Measurements from ENCODE around the gene GFRA3. TPM values are rescaled to one million over a fixed set of nuclear protein-coding genes. Genes with fewer than 3 reads are reported as not detected.
"Not testable (repeated sequence)": the region's sequence is repeated elsewhere in the genome, so short reads cannot be mapped to it uniquely, and the experiment has no call there.

The GFRA3 gene
- total RNA-seq, 2 experiments from 2014 or later, result 0.09 TPM; not detected in 1

DNA sequence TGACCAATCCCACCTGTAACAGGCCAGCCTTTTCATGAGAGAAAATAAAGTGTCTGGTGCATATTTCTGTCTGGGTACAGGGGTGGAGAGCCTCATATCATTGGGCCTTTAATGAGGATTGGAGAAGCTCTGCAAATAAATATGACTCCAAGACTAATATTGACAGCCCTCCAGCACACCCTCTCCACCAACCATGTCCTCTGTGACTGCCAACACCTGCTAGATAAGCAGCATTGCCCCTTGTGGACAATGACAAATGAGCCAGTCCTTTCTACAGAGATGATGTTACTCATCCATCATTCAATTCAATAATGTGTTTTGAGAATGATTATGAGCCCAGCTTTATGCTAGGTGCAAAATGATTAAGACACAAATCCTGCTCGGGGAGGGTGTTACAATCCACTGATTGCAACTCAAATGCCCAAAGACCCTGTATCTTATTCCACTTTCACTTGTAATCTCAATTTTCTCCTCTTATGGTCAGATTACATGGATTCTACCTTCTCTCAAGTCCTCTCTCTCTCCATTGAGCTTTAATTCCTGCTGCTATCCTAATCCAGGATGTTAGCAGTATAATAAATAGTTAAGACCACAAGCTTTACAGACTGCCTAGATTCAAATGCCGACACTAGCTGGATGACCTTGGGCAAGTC, 2.1 kb upstream of the GFRA3 start:
- H3K27me3 Mint-ChIP-seq, result peaks cover 22% of the 10 kb centered on the region
- ATAC-seq (peak; percentile 57), DNase-seq (peak; percentile 8)
- H3K36me3 Mint-ChIP-seq (ENCODE audit: low read depth), result no peaks in the 10 kb centered on the region
- no peak overlapping the region for H3K4me3 Mint-ChIP-seq
- ChIA-PET POLR2A (no interaction called here), CTCF (interaction anchor here (0.7 to 0.8 kb wide), 2 partner anchors 53 to 255 kb away, joined by 3 to 4 read pairs; no protein-coding TSS in a partner anchor)
- H3K27ac Mint-ChIP-seq, result no peak overlapping the region
- H3K9me3 Mint-ChIP-seq (ENCODE audit: low read depth), result no peaks in the 10 kb centered on the region
- H3K4me1 Mint-ChIP-seq, result peaks cover 5% of the 10 kb centered on the region
- intact Hi-C loops (cut with DNase I, micrococcal nuclease), result no loop called here

DNA sequence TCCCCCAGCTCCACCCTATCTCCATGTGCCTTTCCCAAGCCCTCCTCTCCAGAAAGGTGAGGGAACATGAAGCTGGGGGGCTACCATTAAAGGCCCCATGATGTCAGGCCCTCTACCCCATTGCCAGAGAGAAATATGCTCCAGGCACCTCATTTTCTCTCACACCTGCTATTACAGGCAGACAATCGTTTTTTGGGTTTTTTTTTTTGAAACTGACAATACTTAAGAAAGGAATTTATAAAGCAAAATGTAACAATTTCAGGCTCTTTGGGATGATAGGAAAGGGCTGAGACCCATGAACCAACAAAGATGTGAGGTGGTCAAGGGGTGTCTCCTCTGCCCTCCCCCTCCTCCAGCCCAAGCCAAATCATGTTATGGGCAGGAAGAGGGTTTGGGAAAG, 1.5 kb upstream of the GFRA3 start:
- Mint-ChIP-seq H3K27me3 (peaks cover 24% of the 10 kb centered on the region), H3K4me3 (no peak overlapping the region), H3K9me3 (ENCODE audit: low read depth) (no peaks in the 10 kb centered on the region), H3K4me1 (peaks cover 5% of the 10 kb centered on the region), H3K27ac (no peak overlapping the region), H3K36me3 (ENCODE audit: low read depth) (no peaks in the 10 kb centered on the region)
- ChIA-PET POLR2A (no interaction called here), CTCF (interaction anchor here (0.7 to 0.9 kb wide), 3 partner anchors 33 to 1666 kb away, joined by 3 to 4 read pairs (median 3); no protein-coding TSS in a partner anchor)
- no peak for ATAC-seq
- intact Hi-C loops (cut with DNase I, micrococcal nuclease), result no loop called here
- no peak for DNase-seq

DNA sequence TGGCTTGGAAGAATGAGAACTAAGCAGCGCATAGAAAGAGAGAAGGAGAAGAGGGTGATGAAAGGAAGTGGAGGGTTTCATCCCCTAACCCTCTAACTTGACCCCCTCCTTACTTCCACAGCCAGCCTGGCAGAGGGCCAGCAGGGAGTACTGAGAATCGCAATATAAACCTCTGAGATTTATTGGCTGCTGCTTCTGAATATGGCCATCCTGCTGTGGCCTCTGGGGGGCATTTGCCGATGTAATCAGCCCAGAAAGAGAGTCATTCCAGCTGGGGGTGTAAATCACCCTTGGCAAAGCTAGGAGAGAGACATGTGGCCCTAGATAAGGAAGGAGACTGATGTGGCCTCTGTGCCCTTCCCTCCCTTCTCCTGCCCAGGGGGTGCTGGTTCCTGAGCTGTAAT, 960 bp upstream of the GFRA3 start:
- H3K27me3 Mint-ChIP-seq, result peaks cover 24% of the 10 kb centered on the region
- POLR2A ChIA-PET, result interaction anchor here (0.5 to 0.6 kb wide), 2 partner anchors 31 to 125 kb away, joined by 3 to 5 read pairs; no protein-coding TSS in a partner anchor
- no peak overlapping the region for H3K27ac Mint-ChIP-seq
- no peak for ATAC-seq
- H3K4me3 Mint-ChIP-seq, result no peak overlapping the region
- DNase-seq, result peak; percentile 5
- CTCF ChIA-PET, result interaction anchor here (0.7 to 0.9 kb wide), 4 partner anchors 34 to 1667 kb away, joined by 3 to 4 read pairs (median 4); no protein-coding TSS in a partner anchor
- intact Hi-C loops (cut with DNase I, micrococcal nuclease), result no loop called here
- no peaks in the 10 kb centered on the region for H3K36me3 Mint-ChIP-seq (ENCODE audit: low read depth)
- no peaks in the 10 kb centered on the region for H3K9me3 Mint-ChIP-seq (ENCODE audit: low read depth)
- H3K4me1 Mint-ChIP-seq, result peaks cover 5% of the 10 kb centered on the region

DNA sequence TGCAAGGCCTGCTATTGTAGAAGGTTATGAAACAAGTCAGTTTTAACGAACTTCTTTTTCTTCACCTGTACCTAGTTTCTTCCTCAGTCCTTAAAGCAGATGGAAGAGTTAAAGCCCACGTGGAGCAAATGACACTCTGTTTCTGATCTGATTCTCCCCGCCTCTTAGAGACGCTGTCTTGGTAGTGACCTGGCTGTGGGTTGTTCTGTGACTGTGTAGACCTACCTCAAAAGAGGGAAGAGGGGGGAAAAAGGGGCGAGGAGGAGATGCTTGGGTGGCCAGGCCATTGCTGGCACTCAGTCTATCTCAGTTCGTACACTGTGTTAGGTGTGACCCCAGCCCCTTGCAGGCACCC, 610 bp downstream of the GFRA3 start:
- H3K36me3 Mint-ChIP-seq (ENCODE audit: low read depth), result no peaks in the 10 kb centered on the region
- no peak overlapping the region for H3K27ac Mint-ChIP-seq
- H3K4me3 Mint-ChIP-seq, result no peak overlapping the region
- DNase-seq (no peak), ATAC-seq (peak; percentile 17)
- POLR2A ChIA-PET, result no interaction called here
- CTCF ChIA-PET, result no interaction called here
- intact Hi-C loops (cut with DNase I, micrococcal nuclease), result no loop called here
- peaks cover 27% of the 10 kb centered on the region for H3K27me3 Mint-ChIP-seq
- H3K4me1 Mint-ChIP-seq, result peaks cover 5% of the 10 kb centered on the region
- no peaks in the 10 kb centered on the region for H3K9me3 Mint-ChIP-seq (ENCODE audit: low read depth)

DNA sequence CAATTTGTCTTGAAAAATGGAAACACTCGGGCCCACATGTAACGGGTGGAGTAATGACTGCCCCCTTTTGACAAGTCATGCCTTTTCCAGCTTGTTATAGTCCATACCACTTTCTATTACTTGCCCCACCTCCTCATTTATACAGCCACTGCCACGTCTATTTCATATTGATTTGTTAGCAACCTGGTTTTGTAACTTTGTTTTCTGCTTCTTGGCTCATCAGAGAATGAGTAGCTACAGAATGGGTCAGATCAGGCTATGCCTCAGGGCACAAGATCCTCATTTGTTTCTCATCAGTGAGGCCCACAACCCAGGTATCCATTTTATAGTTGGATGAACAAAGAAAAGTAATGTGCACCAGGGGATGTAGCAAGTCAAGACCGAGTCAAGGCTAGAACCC, 1.7 kb downstream of the GFRA3 start:
- Mint-ChIP-seq H3K4me3 (no peak overlapping the region), H3K27me3 (peaks cover 26% of the 10 kb centered on the region), H3K27ac (no peak overlapping the region), H3K4me1 (peaks cover 5% of the 10 kb centered on the region), H3K36me3 (ENCODE audit: low read depth) (no peaks in the 10 kb centered on the region), H3K9me3 (ENCODE audit: low read depth) (no peaks in the 10 kb centered on the region)
- CTCF ChIA-PET, result interaction anchor here (0.7 to 0.8 kb wide), 2 partner anchors 79 to 139 kb away, joined by 3 to 4 read pairs; partner anchors contain the start of gene KDM3B
- no peak for DNase-seq
- POLR2A ChIA-PET, result no interaction called here
- intact Hi-C loops (cut with DNase I, micrococcal nuclease), result no loop called here
- ATAC-seq, result no peak

DNA sequence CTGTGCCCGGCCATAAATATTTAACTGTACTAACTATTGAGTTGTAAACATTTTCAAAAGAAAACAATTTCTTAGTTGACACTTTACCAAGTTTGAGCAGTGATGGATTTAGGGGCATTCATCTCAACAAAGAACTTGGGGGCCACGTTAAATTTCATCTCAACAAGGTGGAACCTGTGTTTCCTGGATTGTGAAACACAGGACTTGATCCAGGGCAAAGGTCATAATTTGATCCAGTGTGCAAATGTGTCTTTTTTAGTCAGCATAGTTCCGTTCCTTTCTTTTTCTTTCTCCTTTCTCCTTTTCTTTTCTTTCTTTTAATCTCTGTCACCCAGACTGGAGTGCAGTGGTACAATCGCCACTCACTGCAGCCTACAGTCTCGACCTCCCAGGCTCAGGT, 3.1 kb downstream of the GFRA3 start:
- H3K9me3 Mint-ChIP-seq (ENCODE audit: low read depth), result no peaks in the 10 kb centered on the region
- ChIA-PET CTCF (interaction anchor here (0.6 kb wide), 1 partner anchor 194 kb away, joined by 3 read pairs; no protein-coding TSS in a partner anchor), POLR2A (no interaction called here)
- no peak overlapping the region for H3K27ac Mint-ChIP-seq
- peaks cover 28% of the 10 kb centered on the region for H3K27me3 Mint-ChIP-seq
- intact Hi-C loops (cut with DNase I, micrococcal nuclease), result no loop called here
- H3K4me1 Mint-ChIP-seq, result peaks cover 5% of the 10 kb centered on the region
- ATAC-seq (no peak), DNase-seq (no peak)
- no peaks in the 10 kb centered on the region for H3K36me3 Mint-ChIP-seq (ENCODE audit: low read depth)
- H3K4me3 Mint-ChIP-seq, result no peak overlapping the region

DNA sequence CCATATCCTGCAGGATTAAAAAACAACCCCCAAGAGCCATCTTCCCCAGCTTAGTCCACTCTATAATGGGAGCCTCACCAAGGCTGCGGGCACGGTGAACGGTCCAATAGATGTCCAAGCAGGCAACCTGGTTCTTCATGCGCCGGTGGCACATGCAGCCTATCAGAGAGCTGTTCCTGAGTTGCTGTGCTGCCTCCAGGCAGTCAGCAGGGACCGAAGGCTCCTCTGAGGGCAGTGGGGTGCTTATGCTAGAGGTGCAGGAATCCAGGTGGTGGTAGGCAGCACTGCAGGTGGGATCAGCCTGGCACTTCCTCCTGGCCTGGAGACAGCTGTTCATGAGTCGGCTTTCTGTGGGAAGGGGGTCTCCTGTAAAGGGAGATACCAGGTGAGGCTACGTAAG, 10.2 kb downstream of the GFRA3 start:
- H3K4me3 Mint-ChIP-seq, result no peak overlapping the region
- peaks cover 11% of the 10 kb centered on the region for H3K27me3 Mint-ChIP-seq
- ChIA-PET CTCF (interaction anchor here (0.6 to 1.0 kb wide), 3 partner anchors 51 to 241 kb away, joined by 3 read pairs; partner anchors contain the start of gene CDC23), POLR2A (no interaction called here)
- no peaks in the 10 kb centered on the region for H3K9me3 Mint-ChIP-seq (ENCODE audit: low read depth)
- H3K27ac Mint-ChIP-seq, result no peak overlapping the region
- DNase-seq (no peak), ATAC-seq (no peak)
- intact Hi-C loops (cut with DNase I, micrococcal nuclease), result no loop called here
- no peaks in the 10 kb centered on the region for H3K36me3 Mint-ChIP-seq (ENCODE audit: low read depth)
- peaks cover 8% of the 10 kb centered on the region for H3K4me1 Mint-ChIP-seq

DNA sequence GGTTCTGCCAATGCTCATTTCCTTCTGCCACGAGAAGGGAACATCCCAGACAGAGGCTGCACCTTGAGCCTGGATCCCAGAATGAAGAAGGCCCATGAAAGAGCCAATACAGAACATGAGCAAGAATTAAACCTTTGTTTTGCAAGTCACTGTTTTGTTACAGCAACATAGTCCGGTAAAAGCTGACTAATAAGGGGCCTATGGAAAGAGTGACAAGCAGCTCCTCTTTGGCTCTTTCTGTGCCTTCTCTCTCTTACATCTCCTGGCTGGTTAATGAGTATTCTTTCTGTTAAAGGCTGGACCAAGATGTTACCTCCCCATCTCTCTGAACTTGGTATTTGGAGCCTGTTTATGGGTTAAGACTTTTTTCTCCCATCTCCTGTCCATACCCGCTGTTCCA, 10.8 kb downstream of the GFRA3 start:
- ChIA-PET POLR2A (no interaction called here), CTCF (interaction anchor here (0.6 to 1.0 kb wide), 3 partner anchors 50 to 242 kb away, joined by 3 read pairs; partner anchors contain the start of gene CDC23)
- peaks cover 9% of the 10 kb centered on the region for H3K27me3 Mint-ChIP-seq
- intact Hi-C loops (cut with DNase I, micrococcal nuclease), result no loop called here
- peaks cover 8% of the 10 kb centered on the region for H3K4me1 Mint-ChIP-seq
- H3K9me3 Mint-ChIP-seq (ENCODE audit: low read depth), result no peaks in the 10 kb centered on the region
- ATAC-seq (peak; percentile 80), DNase-seq (peak; percentile 13)
- no peaks in the 10 kb centered on the region for H3K36me3 Mint-ChIP-seq (ENCODE audit: low read depth)
- H3K4me3 Mint-ChIP-seq, result no peak overlapping the region
- H3K27ac Mint-ChIP-seq, result peak overlapping the region; percentile 1

DNA sequence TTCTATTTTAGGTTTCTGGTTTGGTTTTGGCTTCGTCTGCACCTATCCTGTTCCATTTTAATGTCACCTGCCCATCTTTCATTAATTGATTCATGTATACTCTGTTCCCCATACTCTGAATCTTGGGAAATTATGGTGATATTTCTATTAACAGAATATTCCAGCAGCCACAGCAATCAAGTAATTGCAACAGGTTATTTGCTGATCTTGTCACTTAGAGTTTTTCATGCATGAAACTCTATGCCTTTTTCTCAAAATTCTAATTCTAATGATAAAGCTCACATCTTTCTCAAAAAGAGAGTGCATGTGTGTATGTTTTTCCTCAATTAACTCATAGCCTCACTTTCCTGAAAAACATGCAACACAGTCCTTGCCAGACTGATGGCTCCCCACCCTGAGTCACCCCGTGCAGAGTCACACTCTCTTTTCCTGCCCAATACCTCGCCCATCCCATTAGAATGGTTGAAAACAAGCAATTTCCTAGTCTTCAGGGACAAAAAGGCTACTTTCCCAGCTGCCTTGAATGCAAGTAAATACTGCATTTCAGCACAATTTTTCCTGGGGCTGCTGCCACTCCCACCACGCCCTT, 15.6 kb downstream of the GFRA3 start:
- H3K27me3 Mint-ChIP-seq, result no peaks in the 10 kb centered on the region
- H3K4me1 Mint-ChIP-seq, result peaks cover 5% of the 10 kb centered on the region
- ATAC-seq, result no peak
- no peaks in the 10 kb centered on the region for H3K9me3 Mint-ChIP-seq (ENCODE audit: low read depth)
- H3K27ac Mint-ChIP-seq, result no peak overlapping the region
- POLR2A ChIA-PET, result no interaction called here
- no peak overlapping the region for H3K4me3 Mint-ChIP-seq
- intact Hi-C loops (cut with DNase I, micrococcal nuclease), result no loop called here
- no peak for DNase-seq
- H3K36me3 Mint-ChIP-seq (ENCODE audit: low read depth), result no peaks in the 10 kb centered on the region
- CTCF ChIA-PET, result no interaction called here

DNA sequence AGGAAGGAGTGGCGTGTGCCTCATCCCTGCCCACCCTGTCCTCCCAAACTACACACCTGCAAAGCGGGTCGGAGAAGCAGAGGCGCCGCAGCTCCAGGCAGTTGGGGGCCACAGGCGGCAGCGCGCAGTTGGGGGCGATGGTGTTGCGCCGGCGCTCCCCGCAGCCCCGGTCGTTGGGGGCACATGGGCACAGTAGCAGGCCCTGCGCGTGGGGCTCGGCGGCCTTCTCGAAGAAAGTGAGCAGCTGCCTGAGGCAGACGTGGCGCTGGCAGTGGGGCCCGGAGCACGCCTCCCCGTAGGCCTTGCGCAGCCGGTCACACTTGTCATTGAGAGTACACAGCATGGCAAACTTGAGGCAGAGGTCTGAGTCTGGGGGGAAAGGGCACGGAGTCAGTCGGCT, 16.8 kb downstream of the GFRA3 start:
- DNase-seq, result no peak
- no peak overlapping the region for H3K4me3 Mint-ChIP-seq
- no peaks in the 10 kb centered on the region for H3K36me3 Mint-ChIP-seq (ENCODE audit: low read depth)
- POLR2A ChIA-PET, result no interaction called here
- no peaks in the 10 kb centered on the region for H3K4me1 Mint-ChIP-seq
- H3K27me3 Mint-ChIP-seq, result no peaks in the 10 kb centered on the region
- no peak for ATAC-seq
- intact Hi-C loops (cut with DNase I, micrococcal nuclease), result no loop called here
- H3K27ac Mint-ChIP-seq, result no peak overlapping the region
- CTCF ChIA-PET, result no interaction called here
- H3K9me3 Mint-ChIP-seq (ENCODE audit: low read depth), result no peaks in the 10 kb centered on the region

DNA sequence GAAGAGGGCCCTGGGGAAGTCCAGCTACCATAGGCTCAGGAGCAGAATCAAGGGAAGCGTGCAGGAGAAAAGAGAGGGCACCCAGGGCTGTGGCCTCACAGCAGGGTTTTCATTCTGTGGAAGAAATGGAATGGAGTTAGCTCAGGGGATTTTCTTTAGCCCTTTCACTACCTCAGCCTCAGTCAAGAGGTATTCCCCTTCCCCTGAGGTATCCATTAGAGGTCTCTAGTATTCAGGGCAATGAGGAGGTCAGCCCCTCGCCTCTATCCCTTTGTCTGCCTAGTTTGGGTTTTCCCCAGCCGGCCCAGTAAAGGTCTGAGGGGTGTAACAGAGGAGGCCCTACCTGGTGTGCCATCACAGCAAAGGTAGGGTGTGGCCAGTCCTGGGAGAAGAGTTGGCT, 21.5 kb downstream of the GFRA3 start:
- DNase-seq (no peak), ATAC-seq (no peak)
- Mint-ChIP-seq H3K4me1 (no peaks in the 10 kb centered on the region), H3K9me3 (ENCODE audit: low read depth) (no peaks in the 10 kb centered on the region), H3K4me3 (no peak overlapping the region), H3K27ac (no peak overlapping the region), H3K27me3 (no peaks in the 10 kb centered on the region), H3K36me3 (ENCODE audit: low read depth) (no peaks in the 10 kb centered on the region)
- ChIA-PET POLR2A (no interaction called here), CTCF (no interaction called here)
- intact Hi-C loops (cut with DNase I, micrococcal nuclease), result loop anchor here in 1 of 2 experiments (5.0 kb wide), 1 partner anchor 49 kb away; no protein-coding TSS in a partner anchor

DNA sequence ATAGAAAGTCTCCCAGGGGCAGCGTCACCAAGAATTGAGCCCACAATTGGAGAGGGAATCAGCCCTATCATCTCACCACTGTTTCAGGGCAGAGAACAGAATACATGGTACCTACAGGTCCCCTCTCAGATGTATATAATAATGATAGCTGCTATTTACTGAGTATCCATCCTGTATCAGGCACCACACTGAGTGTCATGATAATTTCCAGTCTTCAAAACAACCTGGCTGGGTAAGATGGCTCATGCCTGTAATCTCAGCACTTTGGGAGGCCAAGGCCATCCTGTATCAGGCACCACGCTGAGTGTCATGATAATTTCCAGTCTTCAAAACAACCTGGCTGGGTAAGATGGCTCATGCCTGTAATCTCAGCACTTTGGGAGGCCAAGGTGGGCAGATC, 26.6 kb downstream of the GFRA3 start:
- DNase-seq; H3K27me3 Mint-ChIP-seq; H3K36me3 Mint-ChIP-seq (ENCODE audit: low read depth); ATAC-seq; intact Hi-C loops (cut with DNase I, micrococcal nuclease); H3K4me3 Mint-ChIP-seq; POLR2A ChIA-PET; H3K27ac Mint-ChIP-seq; H3K9me3 Mint-ChIP-seq (ENCODE audit: low read depth); CTCF ChIA-PET; H3K4me1 Mint-ChIP-seq: not testable (repeated sequence)
